Stimulated activated effector memory CD8-positive, alpha-beta T cell treated with anti-CD3 and anti-CD28 coated beads, Interleukin-12 subunit alpha, Interleukin-12 subunit beta, amount 100 ng/mL, for 72 hours (primary cell): ENCODE data around the gene MAP3K1.

Source experiments
- ATAC-seq: fragments of 150-1000 bp; cut with Tn5 transposase; 2 replicates; pipeline ENCODE4 v1.10.0; 2021
- DNase-seq, 2 donors: peaks; one replicate each; pipeline ENCODE4 v3.0.0; 2021 to 2022; ENCODE audit warnings: low spot score in 2 of 2
- H3K27ac Mint-ChIP-seq: one replicate; pipeline ENCODE4 v1.8.0; 2022; ENCODE audit warnings: mild to moderate bottlenecking, mixed read lengths
- H3K36me3 Mint-ChIP-seq: one replicate; pipeline ENCODE4 v1.8.0; 2022; ENCODE audit warnings: mild to moderate bottlenecking, mixed read lengths
- H3K4me1 Mint-ChIP-seq: one replicate; pipeline ENCODE4 v1.8.0; 2022; ENCODE audit warnings: mixed read lengths
- H3K4me3 Mint-ChIP-seq: one replicate; pipeline ENCODE4 v1.8.0; 2022; ENCODE audit warnings: mild to moderate bottlenecking, mixed read lengths
- H3K9me3 Mint-ChIP-seq: one replicate; pipeline ENCODE4 v1.8.0; 2022; ENCODE audit warnings: mixed read lengths

MAP3K1 gene

DNA sequence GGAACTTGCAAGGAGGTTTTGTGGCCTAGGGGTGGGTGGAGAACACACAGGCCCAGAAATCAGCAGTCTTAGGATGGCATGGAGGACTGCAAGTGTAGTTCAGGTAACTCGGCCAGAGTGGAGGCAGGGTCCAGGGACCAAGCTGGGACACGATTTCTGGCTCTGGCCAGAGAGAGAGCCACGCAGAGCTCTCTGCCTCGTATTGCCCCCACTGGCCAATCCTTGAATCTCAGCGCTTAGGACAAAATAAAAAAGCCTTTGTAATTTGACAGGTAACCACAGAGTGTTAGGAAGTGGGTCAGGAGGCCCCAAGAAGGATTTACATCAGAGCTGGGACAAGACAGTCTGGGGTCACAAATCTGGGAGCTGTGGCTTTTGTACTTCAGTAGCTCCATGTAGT lies 11.7 kb downstream of the MAP3K1 start:
- peak overlapping the region; percentile 36 for H3K4me3 Mint-ChIP-seq
- H3K36me3 Mint-ChIP-seq = no peaks in the 10 kb centered on the region
- peak overlapping the region; percentile 58 for H3K27ac Mint-ChIP-seq
- ATAC-seq (peak; percentile 46), DNase-seq (no peak)
- H3K9me3 Mint-ChIP-seq = no peaks in the 10 kb centered on the region
- peaks cover 81% of the 10 kb centered on the region for H3K4me1 Mint-ChIP-seq

GRCh38 chr5:56827924-56828323 lies 12.6 kb downstream of the MAP3K1 start:
- H3K9me3 Mint-ChIP-seq = no peaks in the 10 kb centered on the region
- no peak overlapping the region for H3K27ac Mint-ChIP-seq
- ATAC-seq (no peak), DNase-seq (no peak)
- H3K4me3 Mint-ChIP-seq = no peak overlapping the region
- H3K4me1 Mint-ChIP-seq = peaks cover 78% of the 10 kb centered on the region
- H3K36me3 Mint-ChIP-seq = no peaks in the 10 kb centered on the region

DNA sequence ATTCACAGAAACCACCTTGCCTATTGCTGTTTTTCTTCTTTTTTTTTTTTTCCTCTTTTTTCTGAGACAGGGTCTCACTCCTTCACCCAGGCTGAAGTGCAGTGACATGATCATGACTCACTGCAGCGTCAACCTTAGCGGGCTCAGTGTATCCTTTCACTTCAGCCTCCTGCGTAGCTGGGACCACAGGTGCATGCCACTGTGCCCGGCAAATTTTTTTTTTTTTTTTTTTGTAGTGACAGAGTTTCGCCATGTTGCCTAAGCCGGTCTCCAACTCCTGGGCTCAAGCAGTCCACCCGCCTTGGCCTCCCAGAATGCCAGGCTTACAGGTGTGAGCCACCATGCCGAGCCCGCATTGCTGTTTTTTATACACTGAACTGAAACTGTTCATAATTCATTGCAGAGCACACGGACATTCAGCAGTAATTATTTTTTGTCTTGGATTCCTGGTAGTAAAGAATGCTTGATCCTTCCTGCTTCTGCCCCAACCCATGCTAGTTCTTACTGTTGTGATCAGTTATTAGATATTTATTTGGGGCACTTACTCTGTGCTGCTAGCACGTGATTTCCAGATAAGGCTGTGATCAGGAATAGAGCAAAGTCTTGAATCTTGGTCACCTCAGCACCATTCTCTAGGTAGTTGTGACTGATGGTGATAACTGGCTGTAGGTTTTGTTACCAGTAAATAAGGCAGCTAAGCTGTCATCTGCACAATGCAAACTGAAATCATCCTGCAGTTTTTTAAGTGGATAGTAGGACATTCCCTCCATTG lies 14.0 kb downstream of the MAP3K1 start:
- Mint-ChIP-seq H3K4me3 (peak overlapping the region; percentile 67), H3K9me3 (no peaks in the 10 kb centered on the region), H3K4me1 (peaks cover 80% of the 10 kb centered on the region), H3K36me3 (no peaks in the 10 kb centered on the region), H3K27ac (peak overlapping the region; percentile 64)
- peak; percentile 95 for ATAC-seq
- DNase-seq = no peak

- H3K27ac Mint-ChIP-seq = peak overlapping the region; percentile 62
- DNase-seq (no peak), ATAC-seq (no peak)
- no peaks in the 10 kb centered on the region for H3K36me3 Mint-ChIP-seq
- H3K4me1 Mint-ChIP-seq = peaks cover 84% of the 10 kb centered on the region
- H3K4me3 Mint-ChIP-seq = no peak overlapping the region
- H3K9me3 Mint-ChIP-seq = no peaks in the 10 kb centered on the region
Observed at GRCh38 chr5:56831773-56832172, 16.4 kb downstream of the MAP3K1 start.

GRCh38 chr5:56833325-56833724 lies 18.0 kb downstream of the MAP3K1 start:
- ATAC-seq (no peak), DNase-seq (no peak)
- H3K27ac Mint-ChIP-seq = peak overlapping the region; percentile 55
- H3K4me3 Mint-ChIP-seq = no peak overlapping the region
- peaks cover 89% of the 10 kb centered on the region for H3K4me1 Mint-ChIP-seq
- no peaks in the 10 kb centered on the region for H3K9me3 Mint-ChIP-seq
- H3K36me3 Mint-ChIP-seq = no peaks in the 10 kb centered on the region

- Mint-ChIP-seq H3K4me3 (no peak overlapping the region), H3K9me3 (no peaks in the 10 kb centered on the region), H3K36me3 (no peaks in the 10 kb centered on the region), H3K4me1 (peaks cover 76% of the 10 kb centered on the region), H3K27ac (peak overlapping the region; percentile 89)
- ATAC-seq (no peak), DNase-seq (no peak)
Observed at GRCh38 chr5:56837381-56837780, 22.0 kb downstream of the MAP3K1 start.

DNA sequence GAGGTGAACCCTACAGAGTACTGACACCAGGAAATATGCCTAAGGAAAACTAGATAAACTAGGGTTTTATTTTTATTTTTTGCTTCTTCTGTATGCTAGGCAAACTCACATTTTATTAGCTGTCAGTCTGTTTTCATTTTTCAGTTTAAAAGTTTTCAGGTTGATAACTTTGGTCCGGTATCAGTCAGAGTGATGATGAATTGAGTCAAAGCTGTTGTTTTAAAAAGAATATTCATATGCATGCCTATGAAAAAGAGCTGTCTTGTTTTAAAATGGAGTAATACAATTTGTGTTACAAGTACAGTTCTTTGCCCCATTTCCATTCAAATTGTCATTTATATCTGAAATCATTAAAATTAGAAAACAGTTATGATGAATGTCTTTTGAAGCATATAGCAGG lies 22.6 kb downstream of the MAP3K1 start:
- peak; percentile 57 for ATAC-seq
- peak overlapping the region; percentile 89 for H3K27ac Mint-ChIP-seq
- H3K4me3 Mint-ChIP-seq = peak overlapping the region; percentile 50
- H3K9me3 Mint-ChIP-seq = no peaks in the 10 kb centered on the region
- H3K36me3 Mint-ChIP-seq = no peaks in the 10 kb centered on the region
- peaks cover 77% of the 10 kb centered on the region for H3K4me1 Mint-ChIP-seq
- DNase-seq = no peak

GRCh38 chr5:56838409-56839039 lies 23.2 kb downstream of the MAP3K1 start:
- Mint-ChIP-seq H3K9me3 (no peaks in the 10 kb centered on the region), H3K4me3 (peak overlapping the region; percentile 50), H3K36me3 (no peaks in the 10 kb centered on the region), H3K27ac (peak overlapping the region; percentile 89), H3K4me1 (peaks cover 75% of the 10 kb centered on the region)
- DNase-seq (no peak), ATAC-seq (peak; percentile 76)

DNA sequence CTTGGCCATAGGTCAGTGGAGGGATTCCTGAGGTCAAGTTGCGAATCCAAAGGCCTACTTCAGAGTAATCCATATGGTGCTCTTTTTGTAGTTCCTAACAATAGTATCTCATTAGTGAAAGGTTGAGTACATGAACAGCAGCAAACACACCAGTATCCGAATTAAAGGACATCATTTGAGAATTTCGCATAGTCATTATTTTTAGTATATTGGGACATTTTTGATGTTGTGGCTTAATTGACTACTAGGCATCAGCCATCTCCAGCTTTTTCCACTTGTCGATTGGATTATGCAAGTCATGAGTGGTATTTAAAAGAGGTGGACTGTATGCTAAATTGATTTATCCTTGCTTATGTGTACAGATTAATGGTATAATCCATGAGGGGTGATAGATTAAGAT lies 23.7 kb downstream of the MAP3K1 start:
- Mint-ChIP-seq H3K4me1 (peaks cover 70% of the 10 kb centered on the region), H3K9me3 (no peaks in the 10 kb centered on the region), H3K4me3 (peak overlapping the region; percentile 50), H3K36me3 (no peaks in the 10 kb centered on the region), H3K27ac (peak overlapping the region; percentile 89)
- DNase-seq (no peak), ATAC-seq (no peak)

DNA sequence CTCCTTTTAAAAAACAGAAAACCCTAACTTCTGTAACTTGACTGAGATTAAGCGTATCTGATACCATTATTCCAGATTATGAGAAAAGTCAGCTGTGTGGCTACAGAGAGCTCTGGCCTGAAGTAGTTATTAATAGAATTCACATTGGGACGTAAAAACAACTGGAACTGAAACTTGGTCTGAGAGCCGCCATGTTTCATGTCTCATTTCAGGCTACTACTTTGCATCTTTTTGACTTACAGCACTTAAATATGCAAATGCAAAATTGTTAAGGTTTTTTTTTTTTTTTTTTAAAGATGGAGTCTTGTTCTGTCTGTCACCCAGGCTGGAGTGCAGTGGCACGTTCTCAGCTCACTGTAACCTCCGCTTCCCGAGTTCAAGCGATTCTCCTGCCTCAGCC lies 25.2 kb downstream of the MAP3K1 start:
- DNase-seq (no peak), ATAC-seq (no peak)
- peak overlapping the region; percentile 37 for H3K4me3 Mint-ChIP-seq
- H3K36me3 Mint-ChIP-seq = no peaks in the 10 kb centered on the region
- no peak overlapping the region for H3K27ac Mint-ChIP-seq
- H3K4me1 Mint-ChIP-seq = peaks cover 68% of the 10 kb centered on the region
- H3K9me3 Mint-ChIP-seq = no peaks in the 10 kb centered on the region

DNA sequence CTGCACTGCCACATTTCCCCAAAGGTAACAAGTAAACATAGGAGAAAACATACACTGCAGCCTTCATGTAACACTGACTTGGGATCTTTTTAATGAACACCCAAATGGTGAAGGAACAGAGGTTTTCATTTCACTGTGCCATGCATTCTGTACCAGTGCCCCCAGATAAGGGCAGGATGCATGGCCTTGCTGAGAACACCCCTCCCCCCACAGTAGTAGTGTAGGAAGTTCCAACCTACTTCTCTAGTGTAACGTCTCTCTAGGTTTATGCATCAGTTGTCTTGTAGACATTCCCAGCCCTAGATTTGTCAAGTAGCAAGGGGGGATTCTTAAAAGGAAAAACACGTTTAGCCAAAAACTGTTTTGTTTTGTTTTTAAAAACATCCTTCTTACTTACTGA lies 29.9 kb downstream of the MAP3K1 start:
- peak overlapping the region; percentile 78 for H3K27ac Mint-ChIP-seq
- peaks cover 67% of the 10 kb centered on the region for H3K4me1 Mint-ChIP-seq
- no peaks in the 10 kb centered on the region for H3K36me3 Mint-ChIP-seq
- H3K9me3 Mint-ChIP-seq = no peaks in the 10 kb centered on the region
- H3K4me3 Mint-ChIP-seq = no peak overlapping the region
- ATAC-seq (no peak), DNase-seq (no peak)

DNA sequence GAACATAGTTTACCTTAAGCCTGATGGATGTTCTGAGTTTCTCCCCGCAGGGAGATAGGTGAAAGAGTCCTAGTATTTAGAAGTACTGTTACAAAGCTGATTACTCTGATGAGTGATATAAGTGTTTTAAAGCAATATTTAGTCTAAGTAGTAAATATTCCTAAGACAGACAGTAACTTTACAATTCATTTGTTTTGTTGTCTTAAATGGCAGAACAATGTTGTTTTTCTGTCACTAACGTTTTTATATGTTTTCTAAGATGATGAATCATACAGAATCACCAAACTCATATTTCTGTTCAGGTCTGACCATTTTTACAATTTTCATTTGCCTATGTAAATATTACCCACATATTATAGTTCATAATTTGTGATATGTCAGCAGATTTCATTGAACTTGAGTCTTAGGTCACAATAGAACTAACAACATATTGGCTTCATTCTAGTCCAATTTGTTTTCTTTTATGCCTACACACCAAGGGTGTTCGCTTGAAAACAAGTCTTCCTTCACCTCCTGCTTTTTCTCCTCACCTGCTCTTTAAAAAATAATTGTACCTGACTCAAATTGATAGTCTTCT lies 30.6 kb downstream of the MAP3K1 start:
- H3K36me3 Mint-ChIP-seq = no peaks in the 10 kb centered on the region
- no peak for ATAC-seq
- no peaks in the 10 kb centered on the region for H3K9me3 Mint-ChIP-seq
- no peak for DNase-seq
- peak overlapping the region; percentile 21 for H3K4me3 Mint-ChIP-seq
- peaks cover 63% of the 10 kb centered on the region for H3K4me1 Mint-ChIP-seq
- H3K27ac Mint-ChIP-seq = peak overlapping the region; percentile 78

DNA sequence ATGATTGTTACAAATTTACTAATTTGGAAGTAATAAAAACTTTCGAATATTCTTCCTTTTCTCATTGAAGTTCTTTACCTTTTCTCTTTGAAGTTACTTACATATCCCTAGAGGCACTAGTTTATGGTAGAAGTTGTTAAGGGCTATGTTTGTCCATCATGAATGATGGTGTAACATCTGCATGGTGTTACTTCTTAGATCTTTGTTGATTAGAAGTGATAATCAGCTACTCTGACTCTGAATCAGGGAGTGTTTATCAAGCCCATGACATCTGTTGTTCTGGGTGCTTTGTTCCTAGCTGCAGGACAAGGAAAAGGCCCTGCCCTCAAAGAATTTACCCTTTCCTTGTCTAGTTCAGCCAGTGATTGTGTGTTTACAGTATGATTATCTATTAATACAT lies 32.9 kb downstream of the MAP3K1 start:
- DNase-seq (no peak), ATAC-seq (no peak)
- no peaks in the 10 kb centered on the region for H3K9me3 Mint-ChIP-seq
- H3K36me3 Mint-ChIP-seq = no peaks in the 10 kb centered on the region
- peaks cover 75% of the 10 kb centered on the region for H3K4me1 Mint-ChIP-seq
- peak overlapping the region; percentile 48 for H3K27ac Mint-ChIP-seq
- H3K4me3 Mint-ChIP-seq = no peak overlapping the region

- Mint-ChIP-seq H3K27ac (peak overlapping the region; percentile 84), H3K4me1 (peaks cover 81% of the 10 kb centered on the region), H3K36me3 (no peaks in the 10 kb centered on the region), H3K9me3 (no peaks in the 10 kb centered on the region), H3K4me3 (peak overlapping the region; percentile 46)
- DNase-seq (no peak), ATAC-seq (peak; percentile 81)
Observed at GRCh38 chr5:56849671-56850070, 34.3 kb downstream of the MAP3K1 start.

DNA sequence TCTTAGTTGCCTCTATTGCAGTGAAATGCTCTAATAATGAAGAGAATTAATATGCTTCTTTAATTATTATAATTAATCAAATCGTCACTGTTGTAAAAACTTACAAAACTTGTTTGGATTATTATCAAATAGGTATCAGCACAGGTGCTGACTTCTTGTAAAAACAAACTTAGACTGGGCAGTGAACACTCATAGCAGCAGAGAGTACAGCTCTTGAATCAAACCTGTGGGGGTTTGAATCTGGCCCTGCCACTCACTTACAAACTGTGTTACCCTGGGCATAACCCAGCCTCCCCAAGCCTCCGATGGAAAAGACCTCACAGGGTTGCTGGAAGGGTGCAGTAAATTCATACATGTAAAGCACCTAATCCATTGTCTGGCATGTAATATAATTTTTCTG lies 35.1 kb downstream of the MAP3K1 start:
- H3K27ac Mint-ChIP-seq = peak overlapping the region; percentile 84
- no peak for DNase-seq
- H3K9me3 Mint-ChIP-seq = no peaks in the 10 kb centered on the region
- no peak for ATAC-seq
- peaks cover 81% of the 10 kb centered on the region for H3K4me1 Mint-ChIP-seq
- no peaks in the 10 kb centered on the region for H3K36me3 Mint-ChIP-seq
- H3K4me3 Mint-ChIP-seq = peak overlapping the region; percentile 46
